HG03066 (cell line): ENCODE measurements around the gene COL15A1.

Experiments
- ATAC-seq: cut with Tn5 transposase; IDR thresholded peaks from one replicate; pipeline ENCODE4 v1.9.1; 2021; ENCODE audit warnings: low read depth; ENCODE audit not compliant: unreplicated experiment

COL15A1 gene

DNA sequence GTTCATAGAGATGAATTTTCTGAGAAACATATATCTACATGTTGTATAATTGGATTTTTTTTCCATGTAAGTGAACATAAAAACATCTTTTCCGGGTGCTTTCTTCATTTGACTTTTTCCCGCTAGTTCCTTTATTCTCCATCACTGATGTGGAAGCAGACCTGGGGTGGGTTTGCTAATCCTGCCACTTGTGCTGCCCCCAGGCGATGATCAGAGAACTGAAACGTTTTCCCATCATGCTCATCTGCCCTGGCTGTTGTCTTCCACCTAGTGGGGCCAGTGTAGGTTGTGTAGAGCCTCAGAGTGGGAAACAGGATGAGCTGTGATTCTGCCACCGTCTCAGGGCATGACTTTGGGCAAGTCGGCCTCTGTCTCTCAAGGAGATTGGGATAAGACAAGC is 127.0 kb downstream of the COL15A1 start:
- ATAC-seq = no peak

DNA sequence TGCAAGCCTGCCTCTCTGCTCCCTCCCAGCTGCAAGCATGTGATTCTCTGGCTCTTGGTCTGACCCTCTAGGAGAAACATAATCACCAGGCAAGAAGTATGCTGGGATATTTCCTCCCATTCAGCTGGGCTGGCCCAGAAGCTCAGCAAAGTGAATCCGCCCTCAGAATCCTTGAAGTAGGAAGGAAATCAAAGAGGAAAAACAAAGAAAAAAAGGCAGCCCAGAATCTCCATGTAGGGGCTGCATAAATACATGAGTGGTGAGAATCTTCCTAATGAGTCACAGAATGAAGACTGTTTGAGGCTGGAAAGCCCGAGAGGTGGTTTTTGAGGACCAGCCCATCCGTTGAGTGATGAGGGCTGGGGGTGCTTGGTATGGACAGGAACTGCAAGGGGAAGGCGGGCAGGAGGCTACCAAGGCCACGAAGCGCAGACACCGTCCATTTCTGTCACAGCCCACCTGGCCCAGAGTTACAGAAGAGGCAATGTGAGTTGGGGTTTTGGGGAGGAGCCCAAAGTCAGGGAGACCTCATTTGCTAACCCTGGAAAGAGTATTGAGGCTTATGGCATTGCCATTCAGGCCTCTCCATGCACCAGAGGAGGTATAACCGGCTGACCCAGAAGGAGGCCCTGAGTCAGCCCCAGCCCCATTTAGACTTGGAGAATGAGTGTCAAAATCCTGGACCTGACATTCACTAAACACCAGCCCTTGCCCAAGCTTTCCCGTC is 127.8 kb downstream of the COL15A1 start:
- ATAC-seq = no peak

DNA sequence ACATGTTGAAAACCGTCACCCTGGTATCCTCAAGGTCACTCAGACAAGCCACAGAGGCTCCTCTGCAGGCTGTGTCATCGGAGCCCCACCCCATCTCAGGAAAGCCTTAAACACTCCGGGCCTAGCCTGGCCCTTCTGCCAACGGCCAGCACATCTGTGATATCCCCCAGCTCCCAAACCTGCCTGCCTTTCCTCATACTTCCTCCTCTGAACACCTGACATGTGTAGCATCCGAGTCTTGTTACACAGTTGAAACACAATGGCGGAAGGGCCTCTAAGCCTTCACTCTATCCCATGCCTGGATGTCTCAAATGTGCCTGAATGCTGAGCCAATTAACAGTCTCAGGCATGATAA is 128.3 kb downstream of the COL15A1 start:
- no peak for ATAC-seq

DNA sequence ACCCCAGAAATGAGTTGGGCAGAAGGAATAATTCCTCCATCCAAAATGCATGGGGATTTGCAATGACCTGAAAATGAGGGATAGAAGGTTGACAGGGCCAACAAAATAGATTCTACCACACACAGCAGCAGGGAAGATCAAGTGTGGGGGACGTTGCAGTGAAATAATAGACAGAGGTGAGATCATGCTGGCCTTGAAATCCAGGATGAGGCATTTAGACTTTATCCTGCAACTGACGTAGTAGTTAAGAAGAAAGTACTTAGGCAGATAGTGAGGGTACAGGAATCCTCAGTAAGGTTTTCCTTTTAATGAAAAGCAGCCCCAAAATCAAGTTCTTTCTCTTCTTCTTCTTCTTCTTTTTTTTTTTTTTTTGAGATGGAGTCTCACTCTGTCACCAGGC is 129.6 kb downstream of the COL15A1 start:
- no peak for ATAC-seq

DNA sequence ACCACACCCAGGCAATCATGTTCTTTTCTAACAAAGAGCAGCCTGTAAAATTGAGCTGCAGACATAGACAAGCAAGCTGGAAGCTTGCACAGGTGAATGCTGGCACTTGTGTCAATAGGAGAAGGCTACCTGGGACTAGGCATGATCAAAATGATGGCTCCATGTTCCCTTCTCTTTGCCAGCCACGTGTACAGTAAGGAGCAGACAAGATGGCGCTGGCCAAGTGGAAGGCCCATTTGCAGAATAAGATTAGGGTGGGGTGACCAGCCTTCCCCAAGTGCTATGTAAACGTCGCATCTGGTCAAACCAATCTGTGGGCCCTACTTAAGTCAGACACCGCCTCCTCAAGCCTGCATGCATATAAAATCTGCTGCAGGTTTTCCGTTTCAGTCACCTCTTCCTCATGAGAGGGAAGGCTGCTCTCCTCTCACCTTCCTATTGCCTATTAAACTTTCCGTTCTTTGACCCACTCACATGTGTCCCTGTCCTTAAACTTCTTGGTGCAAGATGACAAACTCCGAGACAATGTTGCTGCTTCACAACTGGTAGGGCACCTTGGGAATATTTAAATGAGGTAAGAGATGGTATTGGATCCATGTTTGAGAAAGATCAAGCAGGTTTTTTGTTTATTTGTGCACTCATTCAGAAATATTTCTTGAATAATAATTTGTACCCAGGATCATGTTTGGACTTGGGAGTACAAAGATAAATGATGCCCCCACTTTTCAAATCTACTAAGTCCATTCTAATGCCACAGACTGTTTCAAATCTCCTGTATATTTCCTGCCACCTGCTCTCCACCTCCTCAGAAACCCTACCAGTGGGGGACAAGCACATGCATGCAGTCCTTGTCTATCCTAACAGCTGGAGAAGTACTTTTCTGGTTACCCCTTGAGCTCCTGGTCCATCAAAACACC is 130.5 kb downstream of the COL15A1 start:
- ATAC-seq = no peak

DNA sequence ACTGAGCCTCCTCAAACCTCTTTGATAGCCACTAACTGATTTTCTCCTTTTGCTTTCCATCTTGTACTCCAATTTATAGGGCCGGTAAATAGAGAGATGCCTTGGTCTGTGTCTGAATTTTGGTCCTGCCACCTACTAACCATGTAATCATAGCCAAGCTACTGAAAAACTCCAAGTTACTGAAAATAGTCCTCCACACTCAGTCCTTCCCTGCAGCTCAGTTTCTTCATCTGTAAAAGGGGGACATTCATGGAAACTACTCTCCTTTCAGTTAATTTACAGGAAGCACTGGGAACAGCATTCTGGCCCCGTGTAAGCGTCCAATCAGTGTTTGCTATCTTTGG is 131.2 kb downstream of the COL15A1 start:
- ATAC-seq = no peak

DNA sequence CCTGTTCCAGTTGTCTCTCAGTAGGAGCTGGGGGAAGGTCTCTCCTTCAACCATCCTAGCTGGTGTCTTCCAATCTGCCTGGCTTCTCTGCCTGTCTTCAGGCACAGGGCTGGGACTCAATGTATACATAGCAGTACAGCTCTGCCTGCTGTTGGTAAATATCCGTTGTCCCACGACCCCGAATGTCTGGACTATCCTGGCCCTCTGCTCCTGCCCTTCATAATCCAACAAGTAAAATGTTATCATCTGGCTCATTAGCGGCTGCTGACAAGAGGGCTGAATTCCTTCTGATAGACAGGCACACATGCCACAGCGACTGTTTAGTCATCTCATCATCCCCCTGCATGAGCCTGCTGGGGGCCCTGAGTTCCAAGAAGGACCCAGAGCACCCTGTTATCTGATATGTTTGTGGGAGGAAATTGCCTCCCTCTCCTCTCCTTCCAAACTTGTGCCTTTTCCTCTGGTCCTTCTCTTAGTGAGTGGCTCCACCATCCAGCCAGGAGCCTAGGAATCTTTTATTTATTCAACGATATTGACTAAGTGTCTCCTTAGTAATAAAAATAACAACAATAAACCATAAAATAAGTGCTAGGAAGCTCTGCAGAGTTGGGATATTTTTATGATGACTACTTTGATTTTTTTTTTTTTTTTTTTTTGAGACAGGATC is 131.7 kb downstream of the COL15A1 start:
- ATAC-seq = no peak

DNA sequence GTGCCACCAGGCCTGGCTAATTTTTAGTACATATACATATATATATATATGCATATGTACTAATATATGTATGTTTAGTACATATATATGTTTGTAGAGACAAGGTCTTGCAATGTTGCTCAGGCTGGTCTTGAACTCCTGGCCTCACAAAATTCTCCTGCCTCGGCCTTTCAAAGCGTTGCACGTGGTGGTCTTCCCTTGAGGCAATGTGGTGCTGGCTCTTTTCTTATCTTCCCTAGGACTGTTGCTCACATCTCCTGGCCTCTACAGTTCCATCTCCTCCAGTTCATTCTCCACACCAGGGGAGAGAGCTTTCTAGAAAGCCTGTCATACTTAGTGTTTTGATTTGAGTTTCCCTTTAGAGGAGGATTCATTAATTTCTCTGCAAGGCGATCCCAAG is 132.3 kb downstream of the COL15A1 start:
- no peak for ATAC-seq

DNA sequence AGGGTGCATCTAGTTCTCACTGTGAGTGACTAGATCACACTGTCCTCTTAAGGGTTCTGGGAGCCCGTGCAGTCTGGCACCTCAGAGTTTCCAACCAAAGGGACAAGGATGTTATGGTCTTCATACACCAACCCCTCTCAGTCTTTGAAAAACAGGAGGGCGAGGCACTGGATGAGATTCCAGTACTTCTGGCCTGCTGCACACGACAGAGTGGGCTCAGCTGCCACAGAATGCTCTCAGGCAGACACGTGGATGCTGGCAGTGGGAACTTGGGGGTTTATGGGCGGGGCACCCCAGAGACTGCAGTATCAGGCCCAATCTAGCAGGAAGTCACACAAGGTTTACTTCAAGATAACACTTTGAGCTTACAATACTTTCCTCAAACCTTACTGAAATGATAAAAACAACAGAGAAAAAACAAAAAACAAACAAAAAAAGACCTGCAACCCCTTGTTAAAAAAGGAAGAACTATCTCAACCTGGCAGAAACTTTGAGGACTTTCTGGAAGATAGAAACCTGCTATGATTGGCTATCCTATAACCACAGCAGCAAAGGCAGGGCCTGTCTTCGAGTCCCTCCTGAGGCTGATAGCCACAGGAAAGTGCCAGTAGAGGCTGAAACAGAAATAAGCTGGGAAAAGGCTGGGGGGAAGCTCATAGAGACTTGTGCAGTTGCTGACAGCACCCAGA is 132.9 kb downstream of the COL15A1 start:
- no peak for ATAC-seq

DNA sequence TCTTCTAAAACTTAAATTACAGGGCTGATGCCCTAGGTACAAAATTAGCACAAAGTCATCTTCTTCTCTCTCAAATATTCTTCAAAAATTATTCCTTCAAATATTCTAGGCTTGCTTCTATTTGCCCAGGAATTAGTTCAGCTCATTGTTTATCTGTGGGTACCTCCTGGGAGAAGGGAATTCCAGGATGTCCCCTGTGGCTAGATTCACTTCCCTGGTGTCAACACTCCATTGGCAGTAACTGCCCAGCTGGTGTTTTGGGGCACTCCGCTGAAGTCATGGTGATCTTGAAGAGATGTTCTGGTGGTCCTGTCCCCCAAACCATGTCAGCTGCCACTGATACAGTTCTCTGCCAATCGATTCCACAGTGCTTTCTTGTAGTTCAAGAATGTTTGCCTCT is 135.0 kb downstream of the COL15A1 start:
- ATAC-seq = no peak

DNA sequence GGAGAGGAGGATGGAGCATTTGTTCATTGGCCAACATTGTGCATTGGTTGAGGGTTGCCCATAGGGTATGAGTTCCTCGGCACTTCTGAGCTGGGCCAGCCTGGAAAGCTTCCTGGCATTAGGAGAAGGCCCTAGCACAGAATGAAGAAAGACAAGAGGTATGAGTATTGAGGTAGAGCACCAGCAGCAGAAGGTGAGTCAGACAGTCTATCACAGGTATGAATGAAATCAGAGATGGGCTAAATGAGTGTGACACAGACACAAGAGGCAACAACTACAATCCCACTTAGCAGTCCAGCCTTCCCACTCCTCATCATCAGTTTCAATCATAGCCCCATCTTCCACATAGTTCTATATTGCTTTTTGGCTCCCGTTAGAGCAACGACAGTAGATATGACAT is 135.8 kb downstream of the COL15A1 start:
- ATAC-seq = no peak

DNA sequence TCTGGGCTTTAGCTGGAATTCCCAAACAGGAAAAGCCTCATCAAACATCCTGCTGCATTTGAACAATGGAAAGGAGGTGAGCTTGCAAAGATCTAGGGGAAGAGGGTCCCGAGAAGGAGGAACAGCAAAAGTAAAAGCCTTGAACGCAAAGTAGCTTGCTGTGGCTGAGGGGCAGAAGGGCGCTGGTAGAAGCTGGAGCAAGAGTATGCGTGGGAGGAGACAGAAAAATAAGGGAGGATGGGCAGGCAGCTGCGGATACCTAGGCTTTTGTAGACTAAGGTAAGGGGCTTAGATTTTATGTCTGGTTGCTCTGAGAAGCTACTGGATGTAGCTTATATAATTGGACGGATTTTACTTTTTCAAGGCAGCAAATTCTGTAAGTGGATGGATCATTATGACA is 139.3 kb downstream of the COL15A1 start:
- ATAC-seq = no peak

DNA sequence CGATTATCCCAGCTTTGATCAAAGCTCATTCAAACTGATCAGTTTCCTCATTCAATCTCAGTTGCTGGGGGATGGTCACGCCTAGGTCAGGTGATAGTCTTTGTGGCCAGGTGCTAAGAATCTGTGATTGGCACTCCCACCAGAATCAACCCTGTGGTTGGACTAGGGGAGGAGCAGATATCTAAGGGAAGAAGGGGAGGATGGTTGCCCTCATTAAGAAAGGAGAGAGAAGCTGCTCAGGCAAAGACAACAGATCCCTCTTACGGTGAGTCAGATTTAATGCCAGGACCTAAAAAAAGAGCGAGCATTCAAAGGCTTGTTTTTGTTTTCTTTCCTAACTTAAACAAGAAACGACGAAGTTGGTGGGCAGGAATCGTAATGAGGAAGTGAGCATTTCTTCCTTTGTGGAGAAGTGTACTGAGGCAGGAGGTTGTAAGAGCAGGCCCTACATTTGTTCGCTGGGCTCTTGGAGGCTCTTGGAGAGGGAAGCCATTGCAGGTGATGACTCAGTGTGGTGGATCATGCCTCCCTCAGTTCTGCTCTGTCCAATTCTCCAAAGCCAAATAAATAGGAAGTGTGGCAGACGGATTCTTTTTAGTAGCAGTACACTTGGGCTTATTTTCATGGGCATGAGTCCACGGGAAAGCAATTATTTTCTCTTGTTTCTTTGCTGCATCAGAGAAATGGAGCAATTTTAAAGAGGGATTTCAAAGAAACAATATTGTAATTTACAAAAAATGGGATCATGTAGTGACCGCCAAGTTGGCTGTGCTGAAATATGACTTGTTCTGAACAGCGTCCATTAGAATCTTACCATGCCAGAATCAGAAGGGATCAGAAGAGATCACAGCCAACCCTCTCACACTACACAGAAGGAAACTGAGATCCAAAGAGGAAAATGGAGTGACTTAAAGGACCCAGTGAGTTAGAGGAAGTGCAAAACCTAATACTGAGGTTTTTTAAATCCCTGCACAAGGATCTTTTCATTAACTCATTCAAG is 142.5 kb downstream of the COL15A1 start:
- no peak for ATAC-seq

DNA sequence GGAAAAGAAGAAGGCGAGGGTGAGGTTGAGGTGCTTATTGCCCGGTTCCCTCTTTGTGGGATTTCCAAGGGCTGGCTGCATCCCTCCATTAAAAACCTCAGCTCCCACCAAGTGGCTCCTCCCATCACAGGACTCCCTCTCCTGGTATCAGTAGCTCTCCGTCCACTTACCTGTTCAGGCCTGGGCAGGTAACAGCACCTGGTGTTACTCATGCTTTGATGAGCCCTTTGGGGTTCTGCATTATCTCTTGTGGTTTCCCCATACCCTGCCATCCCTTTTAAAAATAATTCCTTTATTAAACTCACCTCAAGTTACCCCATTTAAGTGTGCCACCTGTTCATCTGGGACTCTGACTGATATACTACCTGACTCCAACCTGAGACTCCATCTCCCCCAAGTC is 143.8 kb downstream of the COL15A1 start:
- ATAC-seq = no peak

DNA sequence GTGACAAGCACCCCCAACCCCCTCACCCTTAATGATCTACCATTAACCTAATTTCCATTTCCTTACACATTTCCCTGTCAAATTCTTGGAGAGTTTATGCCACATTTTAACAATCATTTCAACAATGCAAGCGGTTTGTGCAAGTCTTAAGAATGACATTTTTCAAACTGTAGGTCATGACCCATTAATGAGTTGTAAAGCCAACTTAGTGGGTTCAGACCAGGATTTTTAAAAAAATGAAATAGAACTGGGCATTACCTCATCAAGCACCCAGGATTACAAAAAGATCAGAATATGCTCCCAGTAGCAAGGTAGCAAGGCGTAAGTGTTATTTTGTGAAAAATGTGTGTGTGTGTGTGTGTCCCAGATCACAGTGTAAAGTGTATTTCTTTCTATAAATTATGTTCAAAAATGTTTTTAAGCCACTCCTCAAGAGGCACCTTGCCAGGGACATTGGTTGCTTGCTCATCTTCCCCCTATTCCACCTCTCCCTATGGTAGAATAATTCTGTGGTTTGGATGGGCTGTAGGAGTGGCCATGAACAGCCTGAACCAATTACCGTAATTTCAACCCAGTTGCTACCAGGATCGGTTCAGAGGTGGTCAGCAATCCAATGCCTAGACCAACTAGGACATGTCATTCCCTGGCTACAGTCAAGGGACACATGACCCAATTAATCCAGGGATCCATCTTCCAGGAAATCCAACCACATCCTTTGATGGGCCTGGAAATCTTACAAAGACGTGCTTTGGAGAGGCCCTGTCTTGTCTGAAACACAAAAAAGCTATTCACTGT is 146.8 kb downstream of the COL15A1 start:
- no peak for ATAC-seq

DNA sequence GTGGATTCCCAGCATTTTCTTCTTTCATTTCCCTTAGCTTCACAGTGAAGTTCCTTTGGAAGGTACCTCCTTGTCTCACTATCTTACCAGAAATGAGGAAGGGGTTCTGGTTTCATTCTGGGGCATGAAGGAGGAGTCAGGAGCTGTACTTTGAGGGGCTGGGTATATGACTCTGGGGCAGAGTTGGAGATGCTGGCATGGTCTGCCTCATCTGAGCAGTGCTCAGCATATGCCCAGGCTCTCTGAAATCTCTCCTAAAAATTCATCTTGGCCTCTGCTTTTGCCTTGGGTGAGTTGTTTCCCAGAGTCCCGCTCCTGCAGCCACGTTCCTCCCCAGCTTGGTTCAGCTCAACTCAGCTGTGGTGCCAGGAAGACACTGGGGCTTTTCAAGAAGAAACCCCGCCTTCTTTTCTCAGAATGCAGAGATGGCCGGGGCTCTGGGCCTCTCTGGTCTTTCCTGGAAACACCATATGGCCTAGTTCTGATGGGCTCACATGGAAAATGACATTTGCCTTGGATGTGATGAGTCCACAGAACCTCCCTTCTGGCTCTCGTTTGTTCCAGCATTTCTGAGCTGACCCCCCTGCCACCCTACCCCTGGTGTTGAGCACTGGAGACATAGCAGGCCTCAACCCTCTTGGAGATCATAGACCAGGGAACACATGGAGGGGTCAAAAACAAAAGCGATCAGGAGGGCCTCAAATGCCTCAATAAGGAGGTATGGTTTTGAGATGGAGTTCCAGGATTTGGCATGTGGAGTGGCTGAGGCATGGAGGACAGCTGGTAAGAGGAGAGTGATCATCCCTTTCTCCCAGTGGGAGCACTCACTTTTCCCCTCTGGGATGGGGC is 149.2 kb downstream of the COL15A1 start:
- ATAC-seq = no peak

DNA sequence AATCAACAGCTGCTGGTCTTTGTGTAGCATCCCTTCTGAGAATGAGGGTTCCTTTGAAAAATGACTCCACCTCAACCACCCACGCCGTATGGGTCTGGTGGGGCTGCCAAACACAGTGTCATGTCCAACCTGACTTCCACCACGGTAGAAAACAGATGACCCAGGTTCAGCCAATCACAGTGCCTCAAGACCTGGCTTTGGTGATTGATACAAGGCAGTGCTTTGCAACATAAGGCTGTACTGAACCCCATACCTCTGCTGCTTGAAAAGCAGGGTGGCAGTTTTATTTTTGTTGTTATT is 149.7 kb downstream of the COL15A1 start:
- ATAC-seq = no peak

DNA sequence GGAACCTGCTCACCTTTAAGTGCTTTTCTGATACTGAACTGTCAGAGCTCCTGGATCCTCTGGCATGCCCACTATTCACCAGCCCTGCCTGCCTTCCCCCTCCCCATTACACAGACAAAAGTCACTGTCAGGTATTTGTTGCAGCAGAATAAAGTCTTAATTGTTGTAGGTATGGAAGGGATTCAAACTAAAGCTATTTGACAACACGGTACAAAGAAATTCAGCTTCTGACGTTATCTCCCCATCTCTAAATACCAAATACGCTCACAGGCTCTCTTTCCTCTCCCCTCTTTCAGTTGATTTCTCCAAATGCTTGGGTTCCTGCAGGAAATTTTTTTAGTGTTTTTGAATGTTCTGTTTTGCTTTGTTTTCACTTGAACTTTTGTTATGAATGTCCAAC is 151.9 kb downstream of the COL15A1 start:
- ATAC-seq = no peak
